Stimulated activated CD4-positive, alpha-beta T cell treated with anti-CD3 and anti-CD28 coated beads, Interleukin-2, amount 100 ng/mL, for 24 hours (primary cell): ENCODE data around the gene C14orf132.
A peak's percentile ranks its signal among the peaks of the same experiment; 100 is the strongest.

Source experiments
- DNase-seq, 2 donors: peaks; one replicate each; pipeline ENCODE4 v3.0.0-alpha.2; 2020

C14orf132 gene

GRCh38 chr14:96084796-96085195 is 45.6 kb downstream of the C14orf132 start:
- DNase-seq: no peak

- DNase-seq: no peak
Measured at GRCh38 chr14:96085369-96085768, 46.2 kb downstream of the C14orf132 start.

- no peak for DNase-seq
Measured at GRCh38 chr14:96086032-96086431, 46.9 kb downstream of the C14orf132 start.

- no peak for DNase-seq
Measured at GRCh38 chr14:96086574-96087077, 47.5 kb downstream of the C14orf132 start.

- DNase-seq: no peak
Measured at GRCh38 chr14:96088074-96088473, 48.9 kb downstream of the C14orf132 start.

GRCh38 chr14:96088481-96088880 is 49.3 kb downstream of the C14orf132 start:
- no peak for DNase-seq

- no peak for DNase-seq
Measured at GRCh38 chr14:96088911-96089310, 49.7 kb downstream of the C14orf132 start.

- no peak for DNase-seq
Measured at GRCh38 chr14:96089401-96089800, 50.2 kb downstream of the C14orf132 start.

GRCh38 chr14:96090441-96091148 is 51.4 kb downstream of the C14orf132 start:
- DNase-seq: no peak

GRCh38 chr14:96091149-96091693 is 52.1 kb downstream of the C14orf132 start:
- DNase-seq: no peak

GRCh38 chr14:96091941-96092411 is 52.8 kb downstream of the C14orf132 start:
- DNase-seq: no peak

GRCh38 chr14:96092936-96093335 is 53.8 kb downstream of the C14orf132 start:
- no peak for DNase-seq

- no peak for DNase-seq
Measured at GRCh38 chr14:96094211-96094610, 55.0 kb downstream of the C14orf132 start.

- DNase-seq: no peak
Measured at GRCh38 chr14:96094656-96095055, 55.5 kb downstream of the C14orf132 start.

GRCh38 chr14:96095058-96095457 is 55.9 kb downstream of the C14orf132 start:
- DNase-seq: no peak

GRCh38 chr14:96095581-96096476 is 56.7 kb downstream of the C14orf132 start:
- DNase-seq: no peak

GRCh38 chr14:96096639-96097610 is 57.8 kb downstream of the C14orf132 start:
- DNase-seq: no peak

- DNase-seq: no peak
Measured at GRCh38 chr14:96097752-96098151, 58.6 kb downstream of the C14orf132 start.

- DNase-seq: peak in 1 of 2 donors; percentile 10
Measured at GRCh38 chr14:96098309-96098998, 59.3 kb downstream of the C14orf132 start.

GRCh38 chr14:96098999-96099335 is 59.8 kb downstream of the C14orf132 start:
- DNase-seq: no peak
